ENCODE results near the gene PDZD4.

The PDZD4 gene

DNA sequence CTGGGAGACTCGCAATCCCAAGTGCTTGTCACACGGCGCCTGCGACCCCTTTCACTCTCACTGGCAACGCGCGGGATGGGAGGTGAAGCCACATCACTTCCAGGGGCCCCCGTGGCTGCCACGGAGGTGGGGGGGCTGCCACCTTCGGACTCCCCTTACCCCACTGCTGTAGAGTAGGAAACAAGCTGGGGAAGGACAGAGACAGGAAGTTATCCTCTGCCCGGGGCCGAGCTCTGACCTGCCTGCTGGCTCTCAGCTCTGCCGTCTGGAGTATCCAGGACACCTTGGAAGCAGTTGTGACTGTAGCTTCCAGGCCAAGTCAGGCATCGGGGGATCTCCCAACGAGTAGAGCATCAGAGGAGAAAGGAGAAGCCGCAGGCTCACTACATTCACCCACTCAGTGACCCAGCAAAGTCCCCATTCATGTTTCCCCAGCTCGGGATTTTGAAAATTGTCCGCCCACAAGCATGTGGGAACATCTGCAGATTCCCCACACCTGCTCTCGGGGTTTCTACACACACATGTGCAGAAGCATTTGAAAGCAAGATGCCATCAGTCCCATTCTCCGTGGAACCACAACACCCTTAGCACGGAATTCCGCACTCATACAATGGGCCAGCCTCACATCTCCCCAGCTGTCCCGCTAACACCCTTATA is 10.8 kb downstream of the PDZD4 start:
- TF ChIP-seq YY1 (IDR thresholded peaks at IDR 0.05; ENCODE audit: low read depth) (no peak), TEAD4 (IDR thresholded peaks at IDR 0.05) (no peak), EGR1 (IDR thresholded peaks at IDR 0.05) (no peak), TCF12 (IDR thresholded peaks at IDR 0.05; ENCODE audit: low read depth) (no peak), RAD21 (IDR thresholded peaks at IDR 0.05; ENCODE audit: low read depth) (no peak), EP300 (IDR thresholded peaks at IDR 0.05; ENCODE audit: borderline replicate concordance) (no peak), NFIC (IDR thresholded peaks at IDR 0.05) (no peak), FOXM1 (IDR thresholded peaks at IDR 0.05; ENCODE audit: borderline replicate concordance, low read depth) (no peak), ZBTB7A (IDR thresholded peaks at IDR 0.05; ENCODE audit: low read depth) (no peak), CREB1 (IDR thresholded peaks at IDR 0.05; ENCODE audit: low read depth) (no peak), TAF1 (IDR thresholded peaks at IDR 0.05; ENCODE audit: low read depth) (no peak)
- TF ChIP-seq, protein P1, sequence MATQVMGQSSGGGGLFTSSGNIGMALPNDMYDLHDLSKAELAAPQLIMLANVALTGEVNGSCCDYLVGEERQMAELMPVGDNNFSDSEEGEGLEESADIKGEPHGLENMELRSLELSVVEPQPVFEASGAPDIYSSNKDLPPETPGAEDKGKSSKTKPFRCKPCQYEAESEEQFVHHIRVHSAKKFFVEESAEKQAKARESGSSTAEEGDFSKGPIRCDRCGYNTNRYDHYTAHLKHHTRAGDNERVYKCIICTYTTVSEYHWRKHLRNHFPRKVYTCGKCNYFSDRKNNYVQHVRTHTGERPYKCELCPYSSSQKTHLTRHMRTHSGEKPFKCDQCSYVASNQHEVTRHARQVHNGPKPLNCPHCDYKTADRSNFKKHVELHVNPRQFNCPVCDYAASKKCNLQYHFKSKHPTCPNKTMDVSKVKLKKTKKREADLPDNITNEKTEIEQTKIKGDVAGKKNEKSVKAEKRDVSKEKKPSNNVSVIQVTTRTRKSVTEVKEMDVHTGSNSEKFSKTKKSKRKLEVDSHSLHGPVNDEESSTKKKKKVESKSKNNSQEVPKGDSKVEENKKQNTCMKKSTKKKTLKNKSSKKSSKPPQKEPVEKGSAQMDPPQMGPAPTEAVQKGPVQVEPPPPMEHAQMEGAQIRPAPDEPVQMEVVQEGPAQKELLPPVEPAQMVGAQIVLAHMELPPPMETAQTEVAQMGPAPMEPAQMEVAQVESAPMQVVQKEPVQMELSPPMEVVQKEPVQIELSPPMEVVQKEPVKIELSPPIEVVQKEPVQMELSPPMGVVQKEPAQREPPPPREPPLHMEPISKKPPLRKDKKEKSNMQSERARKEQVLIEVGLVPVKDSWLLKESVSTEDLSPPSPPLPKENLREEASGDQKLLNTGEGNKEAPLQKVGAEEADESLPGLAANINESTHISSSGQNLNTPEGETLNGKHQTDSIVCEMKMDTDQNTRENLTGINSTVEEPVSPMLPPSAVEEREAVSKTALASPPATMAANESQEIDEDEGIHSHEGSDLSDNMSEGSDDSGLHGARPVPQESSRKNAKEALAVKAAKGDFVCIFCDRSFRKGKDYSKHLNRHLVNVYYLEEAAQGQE (IDR thresholded peaks at IDR 0.05; ENCODE audit: low read depth), result no peak
- TF ChIP-seq, protein P2, sequence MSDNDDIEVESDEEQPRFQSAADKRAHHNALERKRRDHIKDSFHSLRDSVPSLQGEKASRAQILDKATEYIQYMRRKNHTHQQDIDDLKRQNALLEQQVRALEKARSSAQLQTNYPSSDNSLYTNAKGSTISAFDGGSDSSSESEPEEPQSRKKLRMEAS (IDR thresholded peaks at IDR 0.05), result no peak
- TF ChIP-seq, protein P3, sequence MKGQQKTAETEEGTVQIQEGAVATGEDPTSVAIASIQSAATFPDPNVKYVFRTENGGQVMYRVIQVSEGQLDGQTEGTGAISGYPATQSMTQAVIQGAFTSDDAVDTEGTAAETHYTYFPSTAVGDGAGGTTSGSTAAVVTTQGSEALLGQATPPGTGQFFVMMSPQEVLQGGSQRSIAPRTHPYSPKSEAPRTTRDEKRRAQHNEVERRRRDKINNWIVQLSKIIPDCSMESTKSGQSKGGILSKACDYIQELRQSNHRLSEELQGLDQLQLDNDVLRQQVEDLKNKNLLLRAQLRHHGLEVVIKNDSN (IDR thresholded peaks at IDR 0.05), result no peak

DNA sequence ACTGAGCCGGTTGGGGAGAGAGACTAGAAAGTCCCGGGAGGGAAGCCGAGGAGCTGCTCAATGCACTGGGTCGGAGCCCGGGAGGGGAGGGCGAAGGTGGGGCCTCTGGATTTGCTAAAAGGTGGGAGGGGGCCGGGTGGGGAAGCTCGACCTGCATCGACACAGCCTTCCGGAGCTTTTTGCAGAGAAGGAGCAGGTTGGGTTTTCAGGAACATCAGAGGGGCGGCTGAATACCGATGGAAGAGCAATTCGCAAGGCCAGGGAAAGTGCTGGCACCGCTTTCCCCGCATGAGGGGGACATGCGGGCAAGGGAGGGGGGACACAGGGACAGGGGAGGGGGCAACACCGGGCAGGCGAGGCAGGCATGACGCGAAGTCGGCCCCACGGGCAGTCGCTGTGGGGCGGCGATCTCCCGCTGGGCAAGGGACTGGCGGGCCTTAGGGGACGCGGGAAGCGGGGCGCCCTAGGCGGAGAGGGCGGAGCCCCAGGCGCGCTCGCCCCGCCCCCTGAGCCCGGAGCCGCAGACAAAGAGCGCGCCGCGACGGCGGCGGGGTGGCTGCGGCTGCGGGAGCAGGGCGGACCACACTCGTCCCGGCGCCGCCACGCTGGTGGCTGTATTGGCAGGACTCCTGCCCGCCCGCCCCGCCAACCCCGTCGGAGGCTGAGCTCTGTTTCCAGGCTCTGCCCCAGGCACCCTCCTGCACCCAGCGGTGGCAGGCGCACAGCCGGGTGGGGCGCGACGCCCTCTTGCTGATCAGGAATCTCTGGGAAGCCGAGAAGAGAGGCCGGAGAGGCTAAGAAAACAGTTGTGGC is 11.6 kb downstream of the PDZD4 start:
- TF ChIP-seq EGR1 (IDR thresholded peaks at IDR 0.05) (no peak), TEAD4 (IDR thresholded peaks at IDR 0.05) (no peak), NFIC (IDR thresholded peaks at IDR 0.05) (no peak), TCF12 (IDR thresholded peaks at IDR 0.05; ENCODE audit: low read depth) (no peak), CREB1 (IDR thresholded peaks at IDR 0.05; ENCODE audit: low read depth) (no peak), EP300 (IDR thresholded peaks at IDR 0.05; ENCODE audit: borderline replicate concordance) (no peak), ZBTB7A (IDR thresholded peaks at IDR 0.05; ENCODE audit: low read depth) (no peak), YY1 (IDR thresholded peaks at IDR 0.05; ENCODE audit: low read depth) (no peak), RAD21 (IDR thresholded peaks at IDR 0.05; ENCODE audit: low read depth) (no peak), TAF1 (IDR thresholded peaks at IDR 0.05; ENCODE audit: low read depth) (no peak), CEBPB (IDR thresholded peaks at IDR 0.05) (no peak), FOXM1 (IDR thresholded peaks at IDR 0.05; ENCODE audit: borderline replicate concordance, low read depth) (no peak)
- TF ChIP-seq, protein P2 (IDR thresholded peaks at IDR 0.05), result no peak
- TF ChIP-seq, protein P3 (IDR thresholded peaks at IDR 0.05), result no peak
- TF ChIP-seq, protein P1 (IDR thresholded peaks at IDR 0.05; ENCODE audit: low read depth), result no peak

DNA sequence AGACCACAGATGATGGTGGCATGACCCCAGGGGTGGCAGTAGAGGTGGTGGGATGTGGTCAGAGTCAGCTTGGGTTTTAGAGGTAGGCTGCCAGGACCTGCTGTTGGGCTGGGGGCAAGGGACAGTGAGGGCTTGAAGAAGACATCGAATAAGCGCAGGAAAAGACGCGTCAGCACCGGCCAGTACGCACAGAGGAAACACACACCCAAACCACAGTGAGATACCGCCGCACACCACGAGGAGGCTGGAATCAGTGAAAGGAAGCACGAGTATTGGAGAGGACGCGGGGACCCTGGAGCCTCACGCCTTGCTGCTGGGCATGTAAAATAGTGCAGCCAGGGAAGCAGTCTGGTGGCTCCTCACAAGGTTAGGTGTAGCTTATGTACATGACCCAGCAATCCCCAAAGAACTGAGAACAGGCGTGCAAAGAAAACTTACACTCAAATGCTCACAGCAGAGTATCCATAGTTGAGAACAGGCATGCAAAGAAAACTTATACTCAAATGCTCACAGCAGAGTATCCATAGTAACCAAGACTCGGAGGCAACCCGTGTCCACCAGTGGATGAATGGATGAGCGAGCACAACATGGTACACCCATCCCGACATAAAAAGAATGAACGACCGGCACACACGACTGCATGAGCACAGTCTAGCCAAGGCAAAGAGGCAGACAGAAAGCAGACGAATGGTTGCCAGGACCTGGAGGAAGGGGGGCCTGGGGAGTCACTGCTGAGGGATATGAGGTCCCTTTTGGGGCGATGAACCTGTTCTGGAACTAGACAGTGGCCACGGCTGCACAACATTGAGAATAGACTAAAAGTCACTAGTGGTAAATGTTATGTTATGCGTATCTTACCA is 13.3 kb downstream of the PDZD4 start:
- TF ChIP-seq, protein P2 (IDR thresholded peaks at IDR 0.05), result no peak
- TF ChIP-seq ZBTB7A (IDR thresholded peaks at IDR 0.05; ENCODE audit: low read depth) (no peak), TAF1 (IDR thresholded peaks at IDR 0.05; ENCODE audit: low read depth) (no peak), RAD21 (IDR thresholded peaks at IDR 0.05; ENCODE audit: low read depth) (no peak), CREB1 (IDR thresholded peaks at IDR 0.05; ENCODE audit: low read depth) (no peak), EP300 (IDR thresholded peaks at IDR 0.05; ENCODE audit: borderline replicate concordance) (no peak), NFIC (IDR thresholded peaks at IDR 0.05) (no peak), YY1 (IDR thresholded peaks at IDR 0.05; ENCODE audit: low read depth) (no peak), TEAD4 (IDR thresholded peaks at IDR 0.05) (no peak), FOXM1 (IDR thresholded peaks at IDR 0.05; ENCODE audit: borderline replicate concordance, low read depth) (no peak), CEBPB (IDR thresholded peaks at IDR 0.05) (no peak), EGR1 (IDR thresholded peaks at IDR 0.05) (no peak), TCF12 (IDR thresholded peaks at IDR 0.05; ENCODE audit: low read depth) (no peak)
- TF ChIP-seq, protein P1 (IDR thresholded peaks at IDR 0.05; ENCODE audit: low read depth), result no peak
- TF ChIP-seq, protein P3 (IDR thresholded peaks at IDR 0.05), result no peak

Measured in Ishikawa (cell line).